Ovary (tissue), 9 donors: ENCODE data around the gene STX16. TPM values are rescaled to one million over a fixed set of nuclear protein-coding genes. Genes with fewer than 3 reads are reported as not detected.

Experiments
- DNase-seq, 5 donors: peaks; one replicate each; pipeline ENCODE4 v3.0.0-alpha.2; 2019 to 2020
- H3K27ac ChIP-seq, 2 donors: fragments of 200-600 bp; one replicate each; pipeline versions ENCODE4 v1.5.1 to v1.8.0; 2019 to 2022
- H3K27me3 ChIP-seq: fragments of 200-600 bp; one replicate; pipeline ENCODE4 v1.8.0; 2022
- H3K36me3 ChIP-seq: fragments of 200-600 bp; sonication (generic); one replicate; pipeline ENCODE4 v1.5.1; 2019
- H3K4me1 ChIP-seq: one replicate; pipeline ENCODE4 v1.8.1; 2013; ENCODE audit warnings: mild to moderate bottlenecking, moderate library complexity; ENCODE audit not compliant: insufficient read depth
- H3K4me3 ChIP-seq: fragments of 200-600 bp; sonication (generic); one replicate; pipeline ENCODE4 v1.5.1; 2017
- H3K9me3 ChIP-seq, 2 donors: fragments of 200-600 bp in 1 of 2; sonication (generic) in 1 of 2; one replicate each; pipeline versions ENCODE4 v1.5.1 to v1.8.1; 2013 to 2019; ENCODE audit warnings: mild to moderate bottlenecking in 1 of 2, moderate library complexity in 1 of 2
- CTCF ChIP-seq, 3 donors: fragments of 450-650 bp in 2 of 3; fragments of 200-600 bp in 1 of 3; IDR thresholded peaks; one replicate each; pipeline versions ENCODE4 v1.5.1 to v1.8.0; 2016 to 2022; ENCODE audit warnings: antibody characterized with exemption in 3 of 3, mild to moderate bottlenecking in 1 of 3
- EP300 ChIP-seq: sonication (generic); formaldehyde crosslinking; IDR thresholded peaks from one replicate; pipeline ENCODE4 v1.6.1; 2017; ENCODE audit warnings: antibody characterized with exemption
- POLR2A ChIP-seq: fragments of 450-650 bp; IDR thresholded peaks from one replicate; pipeline ENCODE4 v1.6.1; 2017; ENCODE audit warnings: antibody characterized with exemption, mild to moderate bottlenecking, moderate library complexity
- WGBS, 3 donors: extraction: QIAGEN DNeasy Blood & Tissue Kit in 1 of 3; methylation state at CpG; one replicate each; pipeline versions ENCODE4 v1.1.5 to v1.1.7; 2013 to 2017; 5-methylcytosine and 5-hydroxymethylcytosine counted together
- intact Hi-C, 4 donors: fragments of 100-400 bp; cut with DNase I; formaldehyde crosslinking; loops; one replicate each; pipeline versions ENCODE4 v1.11.0 to v1.15.1; 2022 to 2023
- polyA plus RNA-seq, 2 donors: library from polyadenylated mRNA; stranded (reverse); fragments of 200-250 nt in 1 of 2; fragments of 350-450 nt in 1 of 2; fragmentation: Illumina TruSeq in 1 of 2; extraction: RNeasy Lipid Tissue Mini Kit (QIAGEN cat#74804) in 1 of 2; gene quantifications; one replicate each; pipeline ENCODE4 v1.2.3, GENCODE V29; 2013 to 2014
- total RNA-seq, 7 donors: library from RNA; depleted of rRNA in 2 of 7; stranded (reverse); fragments of >200 nt in 2 of 7; fragmentation: NEBNext Ultra II Directional in 3 of 7; extraction: Animal tissue kit (Norgen Biotek cat#: 25700) in 3 of 7; gene quantifications; one replicate each; pipeline versions ENCODE4 v1.1.0 to v1.2.4, GENCODE V29; 2016 to 2023
- donor health status: DM: no; HTN: no; CAD: no; lungs with moderate emphysema.
- donor health status: DM: no; HTN: no; CAD: no.
- donor health status: Bipolar disorder and iron deficiency.
- donor health status: DM: yes; HTN: yes; CAD: no.
- donor health status: DM: no; HTN: no; CAD: no.
- donor health status: DM: yes; HTN: yes; CAD: no.

The STX16 gene
- total and polyA plus RNA-seq, 9 donors: 31.9 to 55.8 (median 46.5) TPM

GRCh38 chr20:58628491-58629214 lies 22.4 kb upstream of the STX16 start:
- H3K27me3 ChIP-seq: no peaks in the 10 kb centered on the region
- intact Hi-C loops: no loop called here
- H3K4me3 ChIP-seq: no peak overlapping the region
- no peaks in the 10 kb centered on the region for H3K36me3 ChIP-seq
- no peaks in the 10 kb centered on the region for H3K9me3 ChIP-seq
- no peak overlapping the region for H3K27ac ChIP-seq
- DNase-seq: no peak
- H3K4me1 ChIP-seq: no peaks in the 10 kb centered on the region
- TF ChIP-seq POLR2A (no peak), CTCF (IDR thresholded peaks at IDR 0.05) (no peak), EP300 (no peak)
- WGBS, 3 donors: 81 to 89% (median 84%) methylated on average over 11 of the region's 11 CpGs

GRCh38 chr20:58629215-58629580 lies 21.9 kb upstream of the STX16 start:
- peaks cover 4% of the 10 kb centered on the region for H3K4me1 ChIP-seq
- 96 to 100% (median 100%) methylated on average over 1 of the region's 1 CpG for WGBS, 3 donors
- no peak overlapping the region for H3K27ac ChIP-seq
- H3K27me3 ChIP-seq: no peaks in the 10 kb centered on the region
- intact Hi-C loops: no loop called here
- TF ChIP-seq CTCF (IDR thresholded peaks at IDR 0.05) (no peak), EP300 (no peak), POLR2A (no peak)
- no peaks in the 10 kb centered on the region for H3K9me3 ChIP-seq
- DNase-seq: no peak
- H3K4me3 ChIP-seq: no peak overlapping the region
- no peaks in the 10 kb centered on the region for H3K36me3 ChIP-seq

GRCh38 chr20:58630063-58630462 lies 21.0 kb upstream of the STX16 start:
- 35 to 42% (median 40%) methylated on average over 4 of the region's 4 CpGs for WGBS, 3 donors
- Histone ChIP-seq H3K9me3 (no peaks in the 10 kb centered on the region), H3K4me3 (no peak overlapping the region), H3K27me3 (no peaks in the 10 kb centered on the region), H3K27ac (no peak overlapping the region), H3K4me1 (peaks cover 10% of the 10 kb centered on the region), H3K36me3 (no peaks in the 10 kb centered on the region)
- intact Hi-C loops: no loop called here
- no peak for TF ChIP-seq CTCF (IDR thresholded peaks at IDR 0.05)
- TF ChIP-seq EP300: no peak
- TF ChIP-seq POLR2A: no peak
- DNase-seq: no peak

- no peak overlapping the region for H3K27ac ChIP-seq
- peaks cover 11% of the 10 kb centered on the region for H3K4me1 ChIP-seq
- no peaks in the 10 kb centered on the region for H3K9me3 ChIP-seq
- intact Hi-C loops: no loop called here
- WGBS, 3 donors: 78 to 94% (median 89%) methylated on average over 10 of the region's 10 CpGs
- no peak overlapping the region for H3K4me3 ChIP-seq
- no peaks in the 10 kb centered on the region for H3K36me3 ChIP-seq
- DNase-seq: no peak
- no peak for TF ChIP-seq POLR2A
- TF ChIP-seq CTCF (IDR thresholded peaks at IDR 0.05): no peak
- no peak for TF ChIP-seq EP300
- H3K27me3 ChIP-seq: no peaks in the 10 kb centered on the region
These were observed 17.7 kb upstream of the STX16 start for GRCh38 chr20:58633161-58634053.
